GM18907 (cell line): Measurements from ENCODE around the gene CCL23.
"Not testable (repeated sequence)": the region's sequence is repeated elsewhere in the genome, so short reads cannot be mapped to it uniquely, and the experiment has no call there.

Experiments used
- ATAC-seq: cut with Tn5 transposase; IDR thresholded peaks from one replicate; pipeline ENCODE4 v1.9.1; 2021; ENCODE audit warnings: mild to moderate bottlenecking, moderate library complexity; ENCODE audit not compliant: unreplicated experiment

CCL23 gene

GRCh38 chr17:36004594-36005108 is 13.1 kb downstream of the CCL23 start:
- no peak for ATAC-seq

DNA sequence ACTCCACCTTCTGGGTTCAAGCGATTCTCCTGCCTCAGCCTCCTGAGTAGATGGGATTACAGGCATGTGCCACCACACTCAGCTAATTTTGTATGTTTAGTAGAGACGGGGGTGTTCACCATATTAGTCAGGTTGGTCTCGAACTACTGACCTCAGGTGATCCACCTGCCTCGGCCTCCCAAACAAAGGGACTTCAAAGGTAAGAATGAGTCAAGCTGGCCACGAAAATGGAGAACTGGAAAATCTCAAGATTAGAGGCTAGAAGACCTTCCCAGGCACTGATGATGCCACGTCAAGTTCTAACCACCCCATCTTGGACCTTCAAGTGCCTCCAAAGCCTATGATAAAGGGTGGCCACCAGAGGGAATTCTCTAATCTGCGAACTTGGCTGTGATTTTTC is 15.1 kb downstream of the CCL23 start:
- ATAC-seq, result no peak

DNA sequence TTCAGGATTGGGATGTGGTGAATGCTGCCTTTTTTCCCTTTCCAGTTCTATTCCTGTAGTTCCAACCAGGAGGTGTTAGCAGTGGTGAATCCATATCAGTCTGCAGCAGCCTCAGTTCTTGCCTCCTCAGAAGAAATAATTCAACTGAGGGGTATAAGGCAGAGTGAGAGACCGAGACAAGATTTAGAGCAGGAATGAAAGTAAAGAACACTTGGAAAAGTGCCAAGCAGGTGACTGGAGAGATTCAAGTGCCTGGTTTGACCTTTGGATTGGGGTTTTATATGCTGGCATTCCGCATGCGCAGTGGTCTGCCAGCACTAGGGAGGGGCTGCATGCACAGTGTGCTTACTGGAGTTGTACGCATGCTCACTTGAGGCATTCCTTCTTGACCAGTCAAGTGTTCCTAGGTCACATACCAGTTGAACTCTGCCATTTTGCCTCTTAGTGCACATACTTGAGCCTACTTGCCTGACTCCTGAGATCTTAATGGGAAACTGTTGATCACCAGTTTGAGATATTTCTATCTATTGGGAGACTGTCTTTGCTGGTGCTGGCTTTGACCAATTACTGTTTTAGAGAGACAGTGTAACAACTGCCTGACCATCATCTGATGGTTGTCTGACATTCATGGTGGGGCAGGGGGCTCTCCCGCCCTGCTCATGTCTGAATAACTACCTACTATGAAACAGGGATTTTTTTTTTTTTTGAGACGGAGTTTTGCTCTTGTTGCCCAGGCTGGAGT is 15.7 kb downstream of the CCL23 start:
- no peak for ATAC-seq

- no peak for ATAC-seq
These were observed 16.5 kb downstream of the CCL23 start, which contains the start of gene CCL15 for GRCh38 chr17:36001110-36001771. Gene CCL15, minus strand, starts transcription at chr17:36001553. Its CDS starts 61 bp downstream, at chr17:36001492.

DNA sequence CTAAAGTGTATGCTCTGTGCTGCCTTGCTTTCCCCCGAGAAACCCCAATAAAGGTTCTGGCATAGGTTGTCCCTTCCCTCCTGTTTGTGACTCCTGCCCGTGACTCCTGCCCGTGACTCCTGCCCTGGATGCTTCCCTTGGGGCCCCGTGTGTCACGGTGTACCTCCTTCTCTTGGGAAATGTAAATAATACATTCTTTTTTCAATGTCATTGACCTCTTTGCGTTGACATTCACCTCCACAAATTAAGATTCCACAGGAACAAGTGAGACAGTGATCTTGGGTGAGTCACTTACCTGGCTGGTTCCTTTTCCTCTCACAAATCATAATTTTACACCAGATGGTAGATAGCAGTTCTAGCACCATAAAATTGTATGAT is 17.1 kb downstream of the CCL23 start:
- no peak for ATAC-seq

DNA sequence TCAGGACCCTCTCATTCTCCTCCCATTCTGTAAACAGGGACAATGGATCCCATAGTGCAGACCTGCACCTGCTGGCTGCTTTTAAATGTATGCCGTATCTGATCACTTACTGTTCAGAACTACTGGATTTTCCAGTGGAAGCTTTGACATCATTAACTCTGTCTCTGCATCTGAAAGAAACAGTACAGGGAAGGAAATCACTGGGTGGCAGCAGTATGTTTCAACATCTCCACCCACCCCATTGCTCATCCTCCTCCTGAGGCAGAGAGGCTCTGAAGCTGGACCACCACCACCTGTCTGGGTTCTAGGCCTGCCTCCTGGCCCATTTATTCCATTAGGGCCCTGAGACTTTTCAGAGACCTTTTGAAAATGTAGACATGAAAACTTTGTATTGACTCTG is 19.0 kb downstream of the CCL23 start:
- ATAC-seq, result no peak

- ATAC-seq, result no peak
These were observed 19.7 kb downstream of the CCL23 start for GRCh38 chr17:35998018-35998545.

DNA sequence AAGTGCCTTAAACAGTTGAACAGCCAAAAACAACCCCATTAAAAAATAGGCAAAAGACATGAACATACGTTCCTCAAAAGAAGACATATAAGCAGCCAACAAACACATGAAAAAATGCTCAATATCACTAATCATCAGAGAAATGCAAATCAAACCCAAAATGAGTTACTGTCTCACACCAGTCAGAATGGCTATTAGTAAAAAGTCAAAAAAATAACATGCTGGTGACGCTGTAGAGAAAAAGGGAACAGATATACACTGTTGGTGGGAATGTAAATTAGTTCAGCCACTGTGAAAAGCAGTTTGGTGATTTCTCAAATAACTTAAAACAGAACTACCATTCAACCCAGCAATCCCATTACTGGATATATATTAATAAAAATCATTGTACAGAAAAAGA is 22.4 kb downstream of the CCL23 start:
- not testable (repeated sequence) for ATAC-seq

GRCh38 chr17:35991075-35991474 is 26.7 kb downstream of the CCL23 start:
- ATAC-seq, result no peak

- no peak for ATAC-seq
These were observed 29.6 kb downstream of the CCL23 start for GRCh38 chr17:35988164-35988563.

GRCh38 chr17:35986643-35987042 is 31.1 kb downstream of the CCL23 start, which contains the start of gene CCL14:
Gene CCL14, minus strand, starts transcription at chr17:35986729. Its CDS starts 80 bp downstream, at chr17:35986649.
- ATAC-seq, result no peak

DNA sequence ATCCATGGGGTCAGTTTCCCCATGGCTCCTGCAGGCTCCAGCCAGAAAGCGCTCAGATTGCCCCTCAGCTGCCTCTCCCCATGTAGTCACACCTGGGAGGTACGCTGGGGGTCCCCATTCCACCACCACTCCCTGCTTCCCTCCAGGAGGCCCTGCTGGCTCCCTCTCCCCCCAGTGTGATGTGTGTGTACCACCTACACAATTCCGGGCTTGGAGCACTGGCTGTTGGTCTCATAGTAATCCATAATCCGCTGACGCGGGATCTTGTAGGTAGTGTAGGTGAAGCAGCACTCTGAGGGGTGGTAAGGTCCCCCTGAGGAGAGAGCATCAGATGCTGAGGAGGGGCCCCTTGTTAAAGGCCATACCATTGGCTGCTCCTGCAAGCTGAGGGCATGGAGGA is 33.6 kb downstream of the CCL23 start:
- no peak for ATAC-seq

- no peak for ATAC-seq
These were observed 35.2 kb downstream of the CCL23 start for GRCh38 chr17:35982409-35983191.

DNA sequence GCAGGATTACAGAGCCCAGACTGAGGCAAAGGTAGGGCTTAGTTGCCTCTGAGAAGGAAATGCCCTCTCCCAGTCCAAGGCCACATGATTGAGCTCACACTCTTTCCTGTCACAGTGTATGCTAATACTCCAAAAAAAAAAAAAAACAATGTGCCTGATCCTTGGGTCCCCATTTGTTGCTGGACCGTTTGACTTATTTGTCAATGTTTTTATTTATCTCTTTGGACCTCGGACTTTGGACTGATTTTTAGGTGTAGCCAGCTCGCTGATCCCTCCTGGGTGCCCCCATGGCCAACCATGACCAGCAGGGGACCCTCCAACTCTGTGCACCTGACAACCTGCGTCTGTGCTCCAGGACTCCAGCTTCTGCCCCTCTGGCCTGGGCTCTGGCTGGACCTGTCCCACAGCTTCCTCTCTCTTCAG is 35.9 kb downstream of the CCL23 start:
- ATAC-seq, result no peak

- ATAC-seq, result no peak
These were observed 36.5 kb downstream of the CCL23 start, which contains the start of gene CCL16 for GRCh38 chr17:35981246-35981645. Gene CCL16, minus strand, starts transcription at chr17:35981497. Its CDS starts 77 bp downstream, at chr17:35981420.

DNA sequence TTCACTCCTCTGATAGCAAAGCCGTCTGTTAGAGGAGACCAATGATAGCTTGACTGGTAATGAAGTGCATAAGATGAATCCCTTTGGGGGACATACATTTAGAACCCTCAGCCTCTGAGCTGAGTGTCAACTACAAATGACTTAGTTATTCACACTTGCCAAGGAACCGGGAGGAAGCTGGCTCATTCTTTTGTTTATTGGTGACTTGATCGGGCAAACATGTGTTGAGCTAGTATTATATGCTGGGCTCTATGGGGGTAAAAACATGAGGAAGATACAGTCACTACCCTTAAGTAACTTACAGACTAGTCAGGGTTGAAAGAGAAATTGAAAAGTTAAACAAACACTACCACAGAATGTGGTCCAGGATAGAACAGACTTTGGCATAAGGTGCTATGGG is 39.4 kb downstream of the CCL23 start:
- no peak for ATAC-seq

DNA sequence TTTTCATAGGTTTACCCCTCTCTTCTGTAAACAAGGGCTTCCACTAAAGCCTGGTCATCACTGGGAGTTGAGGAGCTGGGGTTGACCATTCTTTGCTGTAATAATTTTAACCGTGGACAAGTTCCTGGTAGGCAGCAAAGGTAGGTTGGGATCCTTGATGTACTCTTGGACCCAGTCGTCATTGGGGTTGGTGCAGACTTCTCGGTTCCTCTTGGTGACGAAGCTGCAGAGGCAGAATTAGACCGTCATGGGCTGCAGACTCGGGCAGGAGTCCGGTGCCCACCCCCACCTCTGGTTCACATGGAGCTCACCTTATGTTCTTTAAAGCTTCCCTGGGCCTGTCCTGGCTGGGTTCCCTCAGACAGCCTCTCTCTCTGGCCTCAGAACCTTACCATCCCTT is 40.3 kb downstream of the CCL23 start:
- ATAC-seq, result no peak

- ATAC-seq, result no peak
These were observed 44.2 kb downstream of the CCL23 start for GRCh38 chr17:35973333-35974260.

- no peak for ATAC-seq
These were observed 44.8 kb downstream of the CCL23 start for GRCh38 chr17:35972945-35973332.

DNA sequence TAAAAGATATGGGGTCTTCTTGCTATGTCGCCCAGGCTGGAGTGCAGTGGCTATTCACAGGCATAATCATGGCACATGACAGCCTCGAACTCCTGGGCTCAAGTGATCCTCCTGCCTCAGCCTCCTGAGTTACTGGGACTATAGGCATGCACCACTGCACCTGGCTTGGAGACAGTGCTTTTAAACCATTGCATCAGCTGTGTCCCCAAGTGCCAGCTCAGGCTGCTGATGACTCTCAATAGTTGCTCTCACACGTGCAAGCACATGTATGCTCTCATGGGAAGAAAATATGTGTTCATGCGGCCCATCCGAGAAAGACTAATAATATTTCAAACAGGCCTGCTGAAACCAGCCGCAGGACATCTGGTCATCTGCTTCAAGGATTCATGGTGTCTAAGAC is 45.2 kb downstream of the CCL23 start:
- ATAC-seq, result no peak
